Fibroblast of lung (primary cell): ENCODE data around the gene MED20.

Experiments
- CTCF ChIP-seq, 2 donors: IDR thresholded peaks in 1 of 2; conservative IDR thresholded peaks in 1 of 2; 1 replicate in 1 of 2; 2 replicates in 1 of 2; pipeline ENCODE4 v1.5.1; 2011 to 2012; ENCODE audit warnings: low read length in 2 of 2, control low read depth in 1 of 2, inconsistent platforms in 1 of 2, low read depth in 1 of 2, mild to moderate bottlenecking in 1 of 2
- EZH2 ChIP-seq: IDR thresholded peaks from 2 replicates; pipeline ENCODE4 v1.5.1; 2012; ENCODE audit warnings: low read length, control low read depth, mild to moderate bottlenecking; ENCODE audit errors: missing control alignments

GRCh38 chr6:41935193-41935574 is 14.2 kb upstream of the MED20 start:
- TF ChIP-seq CTCF (conservative IDR thresholded peaks at IDR 0.05 in 1 of 2, IDR thresholded peaks at IDR 0.05 in 1 of 2; ENCODE audit: low read depth in 1 of 2, low read length in 2 of 2) (no peak), EZH2 (no peak)
